Omental fat pad (tissue), 4 donors: Measurements from ENCODE around the gene LCOR. TPM values are rescaled to one million over a fixed set of nuclear protein-coding genes. Genes with fewer than 3 reads are reported as not detected.

Source experiments
- ATAC-seq: fragments of 150-250 bp; one replicate; pipeline ENCODE4 v1.9.1; 2016; ENCODE audit warnings: mild to moderate bottlenecking, moderate library complexity; ENCODE audit not compliant: low FRiP score
- DNase-seq: peaks from one replicate; pipeline ENCODE4 v3.0.0-alpha.2; 2019; ENCODE audit warnings: low spot score
- total RNA-seq, 4 donors: library from RNA; depleted of rRNA; stranded (reverse); fragments of >200 nt; gene quantifications; one replicate each; pipeline ENCODE4 v1.1.0, GENCODE V29; 2016
- TF ChIP-seq, protein P1 (sequence below), 3 donors: fragments of 450-650 bp; IDR thresholded peaks; one replicate each; pipeline ENCODE4 v1.5.1; 2016 to 2017; ENCODE audit warnings: antibody characterized with exemption in 3 of 3, mild to moderate bottlenecking in 3 of 3, moderate library complexity in 2 of 3

Gene LCOR
- total RNA-seq, 4 donors from 2014 or later, result 19.1 to 82.0 (median 24.7) TPM

DNA sequence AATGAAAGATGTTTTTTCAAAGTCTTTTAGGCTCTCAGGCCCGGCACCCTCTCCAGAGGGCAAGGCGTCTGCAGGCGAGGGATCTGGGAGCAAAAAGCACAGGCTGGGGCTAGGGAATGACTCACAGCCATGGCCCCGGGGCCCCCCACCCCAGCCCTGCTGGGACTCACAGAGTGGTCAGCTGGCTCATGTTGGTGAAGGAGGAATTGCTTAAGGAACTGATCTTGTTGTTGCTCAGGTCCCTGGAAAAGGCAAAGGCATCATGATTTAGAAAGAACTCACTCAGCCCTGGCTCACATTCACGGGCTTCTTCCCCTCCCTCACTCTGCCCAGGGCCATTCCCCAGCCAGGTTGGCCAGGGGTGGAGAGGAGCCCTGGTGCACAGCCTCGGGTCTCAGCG, 202.2 kb downstream of the LCOR start:
- TF ChIP-seq, protein P1, sequence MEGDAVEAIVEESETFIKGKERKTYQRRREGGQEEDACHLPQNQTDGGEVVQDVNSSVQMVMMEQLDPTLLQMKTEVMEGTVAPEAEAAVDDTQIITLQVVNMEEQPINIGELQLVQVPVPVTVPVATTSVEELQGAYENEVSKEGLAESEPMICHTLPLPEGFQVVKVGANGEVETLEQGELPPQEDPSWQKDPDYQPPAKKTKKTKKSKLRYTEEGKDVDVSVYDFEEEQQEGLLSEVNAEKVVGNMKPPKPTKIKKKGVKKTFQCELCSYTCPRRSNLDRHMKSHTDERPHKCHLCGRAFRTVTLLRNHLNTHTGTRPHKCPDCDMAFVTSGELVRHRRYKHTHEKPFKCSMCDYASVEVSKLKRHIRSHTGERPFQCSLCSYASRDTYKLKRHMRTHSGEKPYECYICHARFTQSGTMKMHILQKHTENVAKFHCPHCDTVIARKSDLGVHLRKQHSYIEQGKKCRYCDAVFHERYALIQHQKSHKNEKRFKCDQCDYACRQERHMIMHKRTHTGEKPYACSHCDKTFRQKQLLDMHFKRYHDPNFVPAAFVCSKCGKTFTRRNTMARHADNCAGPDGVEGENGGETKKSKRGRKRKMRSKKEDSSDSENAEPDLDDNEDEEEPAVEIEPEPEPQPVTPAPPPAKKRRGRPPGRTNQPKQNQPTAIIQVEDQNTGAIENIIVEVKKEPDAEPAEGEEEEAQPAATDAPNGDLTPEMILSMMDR (IDR thresholded peaks at IDR 0.05), result no peak
- DNase-seq (no peak), ATAC-seq (no peak)

DNA sequence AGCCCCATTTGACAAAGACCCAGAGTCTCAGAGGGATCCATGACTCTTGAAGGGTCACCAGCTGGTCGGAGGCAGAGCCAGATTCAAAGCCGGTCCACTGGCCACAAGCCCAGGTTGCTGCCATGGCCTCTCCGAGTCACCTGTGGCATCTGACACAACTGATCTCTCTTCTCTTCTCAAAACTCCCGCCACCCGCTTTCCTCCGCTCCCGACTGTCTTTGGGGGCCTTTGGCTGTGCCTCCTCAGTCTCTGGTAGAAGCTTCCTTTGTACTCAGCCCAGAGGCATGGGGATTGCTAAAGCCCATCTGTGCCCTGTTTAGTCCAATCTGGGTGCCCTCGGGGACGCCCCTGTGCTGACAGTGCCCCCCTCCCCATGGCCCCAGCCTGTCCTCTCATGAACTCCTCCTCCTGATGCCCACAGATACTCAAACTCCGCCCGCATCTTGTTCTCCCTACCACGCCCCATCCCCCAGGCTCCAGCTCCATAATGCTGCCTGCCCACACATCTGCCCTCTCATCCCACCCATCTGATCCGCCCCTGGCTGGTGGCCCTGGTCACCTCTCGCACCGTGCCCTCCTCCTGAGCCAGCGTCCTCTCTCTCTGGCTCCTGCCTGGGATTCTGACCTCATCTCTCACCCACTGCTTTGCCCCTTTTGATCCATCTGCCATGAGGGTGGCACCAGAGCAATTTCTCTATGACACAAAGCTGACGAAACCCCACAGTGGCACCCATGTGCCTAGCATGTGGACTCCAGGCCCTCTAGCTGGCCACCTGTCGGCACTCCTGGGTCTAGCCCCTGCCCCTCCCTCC, 203.1 kb downstream of the LCOR start:
- TF ChIP-seq, protein P1 (IDR thresholded peaks at IDR 0.05), result no peak
- no peak for ATAC-seq
- no peak for DNase-seq

DNA sequence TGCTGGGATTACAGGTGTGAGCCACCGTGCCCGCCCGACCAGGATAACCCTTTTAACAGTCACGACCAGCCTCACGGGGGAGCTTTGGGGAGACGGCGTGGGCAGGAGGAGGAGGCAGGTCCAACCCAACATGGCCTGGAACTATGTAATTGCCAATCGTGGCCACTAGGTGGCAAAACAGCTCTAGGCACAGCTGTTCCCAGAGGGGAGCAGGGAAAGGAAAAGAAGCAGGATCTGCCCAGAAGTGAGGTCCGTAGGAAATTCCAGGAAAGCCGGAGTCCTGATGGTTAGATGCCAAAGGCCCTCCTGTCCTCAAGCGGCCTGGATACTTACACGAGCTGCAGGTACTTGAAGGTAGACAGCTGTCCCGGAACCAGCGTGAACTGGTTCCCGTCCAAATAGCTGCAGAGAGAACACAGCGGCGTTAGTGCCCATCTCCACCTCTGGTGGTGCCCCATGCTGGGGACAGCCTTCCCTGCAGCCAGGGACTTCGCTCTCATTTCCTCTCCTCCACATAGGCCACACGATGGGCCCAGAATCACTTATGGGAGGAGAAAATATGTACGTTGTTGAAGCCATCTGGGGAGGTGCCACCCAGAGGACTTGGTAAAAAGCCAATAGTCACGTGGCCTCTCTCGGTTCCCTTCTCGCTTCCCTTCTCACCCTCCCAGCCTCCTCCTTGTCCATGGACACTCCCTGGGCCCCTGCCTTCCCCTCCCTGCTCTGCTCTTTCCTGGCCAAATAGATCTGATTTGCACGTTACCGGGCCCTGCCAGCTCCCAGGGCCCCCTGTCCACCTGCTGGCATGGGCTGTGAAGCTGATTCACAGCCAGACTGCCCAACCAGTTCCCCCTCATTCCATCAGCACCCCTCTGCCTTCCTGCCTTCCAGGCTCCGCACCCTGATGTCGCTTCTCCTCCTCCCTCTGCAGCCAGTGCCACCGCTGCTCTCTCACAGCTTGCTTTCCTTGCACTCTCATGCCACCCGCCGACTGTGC, 205.6 kb downstream of the LCOR start:
- ATAC-seq, result peak; percentile 93
- DNase-seq, result peak; percentile 73
- TF ChIP-seq, protein P1 (IDR thresholded peaks at IDR 0.05), result peak in 2 of 3 donors; percentile 2 to 56

DNA sequence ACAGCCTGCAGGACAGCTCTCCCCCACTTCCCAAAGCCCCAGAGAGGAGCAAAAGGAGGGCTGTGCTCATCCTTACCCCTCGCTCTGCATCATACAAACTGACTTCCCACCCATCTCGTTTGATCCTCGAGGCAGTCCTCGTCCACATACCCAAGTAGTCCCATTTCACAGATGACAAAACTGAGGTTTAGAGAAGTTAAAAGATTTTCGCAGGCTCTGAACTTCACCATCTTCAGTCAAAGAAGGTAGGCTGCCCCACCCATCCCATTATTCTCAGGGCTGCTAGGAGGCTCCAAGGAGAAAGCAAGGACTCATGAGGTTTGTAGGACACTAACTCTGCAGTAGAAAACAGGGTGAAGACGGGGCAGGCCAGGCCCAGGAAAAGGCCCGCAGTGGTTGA, 206.6 kb downstream of the LCOR start:
- TF ChIP-seq, protein P1 (IDR thresholded peaks at IDR 0.05), result no peak
- ATAC-seq (no peak), DNase-seq (no peak)

DNA sequence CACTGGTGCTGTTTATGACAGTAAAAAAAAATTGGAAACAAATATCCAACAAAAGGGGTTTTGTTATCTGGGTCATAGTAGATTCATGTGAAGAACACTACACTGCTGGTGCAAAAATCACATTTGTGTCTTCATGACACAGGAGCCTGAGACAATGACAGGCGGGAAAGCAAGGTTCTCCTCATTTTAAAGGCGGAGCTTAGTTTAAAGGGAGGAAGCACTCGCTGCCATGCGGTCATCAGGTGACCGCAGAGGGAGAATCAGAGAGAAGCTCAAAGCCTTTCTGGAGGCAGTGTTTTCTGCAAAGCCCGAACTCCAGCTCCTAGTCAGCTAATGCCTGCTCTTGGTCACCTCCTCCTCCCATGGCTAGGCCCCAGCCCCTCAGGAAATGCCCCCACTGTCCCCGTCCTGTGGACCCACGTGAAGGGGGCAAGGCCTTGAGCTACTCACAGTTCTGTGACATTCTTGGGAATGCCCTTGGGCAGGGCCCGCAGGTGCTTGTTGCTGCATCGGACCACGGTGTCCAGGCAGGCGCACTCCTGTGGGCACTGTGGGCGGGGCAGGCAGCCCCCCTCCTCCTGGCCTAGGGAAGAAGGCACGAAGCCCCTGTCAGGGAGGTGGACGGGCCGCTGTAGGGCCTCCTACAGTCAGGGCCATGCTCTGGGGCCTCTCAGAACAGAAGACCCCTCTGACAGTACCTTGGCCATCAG, 207.6 kb downstream of the LCOR start:
- ATAC-seq (no peak), DNase-seq (no peak)
- TF ChIP-seq, protein P1 (IDR thresholded peaks at IDR 0.05), result no peak

DNA sequence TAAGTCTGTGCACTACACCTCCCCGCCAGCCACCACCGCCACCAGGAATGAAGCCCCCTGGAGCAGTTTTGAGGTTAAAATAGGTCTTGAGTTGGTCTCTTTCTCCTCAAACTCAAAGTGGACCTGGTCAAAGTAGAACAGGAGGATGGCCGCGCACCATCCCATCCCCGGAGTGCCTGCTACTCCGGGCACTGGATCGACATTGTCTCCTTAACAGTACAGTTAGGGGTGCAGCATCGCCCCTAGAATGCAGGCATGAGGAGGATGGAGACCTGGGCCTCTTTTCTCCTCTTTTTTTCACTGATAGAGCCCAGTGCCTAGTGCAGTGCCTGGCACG, 208.1 kb downstream of the LCOR start:
- no peak for DNase-seq
- TF ChIP-seq, protein P1 (IDR thresholded peaks at IDR 0.05), result no peak
- no peak for ATAC-seq
